Astrocyte (in vitro differentiated cells and primary cell): ENCODE results near the gene KLK4. TPM values are rescaled to one million over a fixed set of nuclear protein-coding genes. Genes with fewer than 3 reads are reported as not detected.

Experiments used
- DNase-seq: peaks from one replicate; pipeline ENCODE4 v3.0.0-alpha.2; 2010; ENCODE audit warnings: low read depth
- FAIRE-seq: peaks from 2 replicates; lab custom pipeline; 2011; peaks lifted over from hg19 to GRCh38; lab: Jason Lieb, UNC
- H2AFZ ChIP-seq: 2 replicates; pipeline ENCODE4 v1.6.0; 2012; ENCODE audit warnings: low read depth, low read length, inconsistent platforms
- H3K27ac ChIP-seq: 2 replicates; pipeline ENCODE4 v1.5.1; 2011; ENCODE audit warnings: low read depth, low read length, inconsistent platforms
- H3K27me3 ChIP-seq: 2 replicates; pipeline ENCODE4 v1.6.0; 2011; ENCODE audit warnings: low read length, inconsistent platforms; ENCODE audit not compliant: insufficient read depth
- H3K36me3 ChIP-seq: 2 replicates; pipeline ENCODE4 v1.5.1; 2011; ENCODE audit warnings: low read length, inconsistent platforms; ENCODE audit not compliant: insufficient read depth
- H3K4me1 ChIP-seq: 2 replicates; pipeline ENCODE4 v1.5.1; 2011; ENCODE audit warnings: low read length, inconsistent platforms; ENCODE audit not compliant: insufficient read depth
- H3K4me2 ChIP-seq: 2 replicates; pipeline ENCODE4 v1.6.0; 2012; ENCODE audit warnings: low read length, inconsistent platforms
- H3K4me3 ChIP-seq: 2 replicates; pipeline ENCODE4 v1.5.1; 2011; ENCODE audit warnings: low read depth, mild to moderate bottlenecking, low read length, inconsistent platforms; ENCODE audit not compliant: insufficient read depth
- H3K79me2 ChIP-seq: 2 replicates; pipeline ENCODE4 v1.6.0; 2012; ENCODE audit warnings: mild to moderate bottlenecking, low read length, inconsistent platforms; ENCODE audit not compliant: insufficient read depth
- H3K9ac ChIP-seq: 2 replicates; pipeline ENCODE4 v1.6.0; 2012; ENCODE audit warnings: mild to moderate bottlenecking, low read length, inconsistent platforms
- H3K9me3 ChIP-seq: 2 replicates; pipeline ENCODE4 v1.5.1; 2012; ENCODE audit warnings: low read depth, mild to moderate bottlenecking, low read length, inconsistent platforms; ENCODE audit not compliant: insufficient read depth
- H4K20me1 ChIP-seq: 2 replicates; pipeline ENCODE4 v1.6.0; 2012; ENCODE audit warnings: low read length, inconsistent platforms; ENCODE audit not compliant: insufficient read depth
- H3K27ac Mint-ChIP-seq: one replicate; pipeline ENCODE4 v1.8.0; 2021; ENCODE audit warnings: mild to moderate bottlenecking, mixed read lengths; ENCODE audit not compliant: unreplicated experiment
- H3K27me3 Mint-ChIP-seq: one replicate; pipeline ENCODE4 v1.8.0; 2021; ENCODE audit warnings: low read depth, mixed read lengths; ENCODE audit not compliant: unreplicated experiment
- H3K36me3 Mint-ChIP-seq: one replicate; pipeline ENCODE4 v1.8.0; 2021; ENCODE audit warnings: low read depth, mixed read lengths; ENCODE audit not compliant: unreplicated experiment
- H3K4me1 Mint-ChIP-seq: one replicate; pipeline ENCODE4 v1.8.0; 2021; ENCODE audit warnings: low read depth, mixed read lengths; ENCODE audit not compliant: unreplicated experiment
- H3K4me3 Mint-ChIP-seq: one replicate; pipeline ENCODE4 v1.8.0; 2021; ENCODE audit warnings: mild to moderate bottlenecking, moderate library complexity, mixed read lengths; ENCODE audit not compliant: unreplicated experiment
- H3K9me3 Mint-ChIP-seq: one replicate; pipeline ENCODE4 v1.8.0; 2021; ENCODE audit warnings: mild to moderate bottlenecking, mixed read lengths; ENCODE audit not compliant: unreplicated experiment
- CTCF ChIP-seq: IDR thresholded peaks from 2 replicates; pipeline ENCODE4 v1.5.1; 2011; ENCODE audit warnings: low read depth, mild to moderate bottlenecking, inconsistent platforms, low read length, moderate library complexity; ENCODE audit not compliant: insufficient read depth
- EZH2 ChIP-seq: IDR thresholded peaks from 2 replicates; pipeline ENCODE4 v1.6.1; 2012; ENCODE audit warnings: mild to moderate bottlenecking, low read length, inconsistent platforms; ENCODE audit not compliant: insufficient read depth
- total RNA-seq: library from RNA; stranded (reverse); gene quantifications from 2 replicates; pipeline ENCODE4 v1.2.1, GENCODE V29; 2021

Gene KLK4
- total RNA-seq, 1 donor from 2014 or later = not detected

- Histone ChIP-seq H2AFZ (no peak overlapping the region), H3K36me3 (no peaks in the 10 kb centered on the region), H3K4me3 (no peak overlapping the region), H3K9ac (no peak overlapping the region), H3K9me3 (no peaks in the 10 kb centered on the region), H3K4me1 (no peaks in the 10 kb centered on the region), H3K4me2 (no peak overlapping the region), H3K27ac (no peak overlapping the region), H4K20me1 (no peaks in the 10 kb centered on the region), H3K79me2 (no peaks in the 10 kb centered on the region), H3K27me3 (no peaks in the 10 kb centered on the region)
- no peak overlapping the region for H3K4me3 Mint-ChIP-seq
- H3K9me3 Mint-ChIP-seq = peaks cover 2% of the 10 kb centered on the region
- peaks cover 42% of the 10 kb centered on the region for H3K27me3 Mint-ChIP-seq
- FAIRE-seq (no peak), DNase-seq (no peak)
- H3K27ac Mint-ChIP-seq = no peak overlapping the region
- TF ChIP-seq CTCF = no peak
- no peak for TF ChIP-seq EZH2
- no peaks in the 10 kb centered on the region for H3K4me1 Mint-ChIP-seq
- no peaks in the 10 kb centered on the region for H3K36me3 Mint-ChIP-seq
These were observed 21.5 kb upstream of the KLK4 start for GRCh38 chr19:50932690-50933083.

- Histone ChIP-seq H3K4me3 (no peak overlapping the region), H3K27ac (no peak overlapping the region), H3K9me3 (no peaks in the 10 kb centered on the region), H4K20me1 (no peaks in the 10 kb centered on the region), H3K36me3 (no peaks in the 10 kb centered on the region), H3K4me1 (no peaks in the 10 kb centered on the region), H3K4me2 (no peak overlapping the region), H2AFZ (no peak overlapping the region), H3K79me2 (no peaks in the 10 kb centered on the region), H3K27me3 (no peaks in the 10 kb centered on the region), H3K9ac (no peak overlapping the region)
- Mint-ChIP-seq H3K9me3 (peaks cover 2% of the 10 kb centered on the region), H3K27ac (no peak overlapping the region), H3K27me3 (peaks cover 40% of the 10 kb centered on the region), H3K4me3 (no peak overlapping the region), H3K36me3 (no peaks in the 10 kb centered on the region), H3K4me1 (no peaks in the 10 kb centered on the region)
- no peak for FAIRE-seq
- TF ChIP-seq CTCF (no peak), EZH2 (no peak)
- no peak for DNase-seq
These were observed 21.0 kb upstream of the KLK4 start for GRCh38 chr19:50932018-50932689.

DNA sequence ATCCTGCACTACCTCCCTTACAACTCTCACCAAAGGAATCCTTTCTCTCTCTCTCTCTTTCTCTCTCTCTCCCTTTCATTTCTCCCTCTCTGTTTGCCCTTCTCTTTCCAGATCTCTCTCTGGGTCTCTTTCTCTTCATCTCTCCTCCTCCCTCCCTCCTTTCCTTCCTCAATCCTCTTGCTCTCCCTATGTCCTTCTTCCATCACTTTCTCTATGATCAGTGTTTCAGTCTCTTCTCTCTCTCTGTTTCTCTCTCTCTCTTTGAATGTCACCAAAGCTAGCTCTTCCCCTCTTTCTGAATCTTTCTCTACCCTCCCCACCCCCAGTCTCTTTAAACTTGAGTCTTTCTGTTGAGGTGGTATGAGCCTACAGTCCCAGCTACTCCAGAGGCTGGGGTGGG is 19.8 kb upstream of the KLK4 start:
- H3K27ac ChIP-seq = no peak overlapping the region
- peaks cover 35% of the 10 kb centered on the region for H3K27me3 Mint-ChIP-seq
- H3K36me3 ChIP-seq = no peaks in the 10 kb centered on the region
- no peaks in the 10 kb centered on the region for H3K4me1 ChIP-seq
- FAIRE-seq = no peak
- no peak for DNase-seq
- H3K36me3 Mint-ChIP-seq = no peaks in the 10 kb centered on the region
- no peak for TF ChIP-seq CTCF
- TF ChIP-seq EZH2 = no peak
- no peaks in the 10 kb centered on the region for H3K27me3 ChIP-seq
- no peak overlapping the region for H3K4me2 ChIP-seq
- H3K4me3 ChIP-seq = no peak overlapping the region
- no peak overlapping the region for H3K4me3 Mint-ChIP-seq
- H3K9me3 Mint-ChIP-seq = peaks cover 2% of the 10 kb centered on the region
- no peaks in the 10 kb centered on the region for H3K4me1 Mint-ChIP-seq
- no peak overlapping the region for H3K27ac Mint-ChIP-seq
- H3K79me2 ChIP-seq = no peaks in the 10 kb centered on the region
- no peaks in the 10 kb centered on the region for H4K20me1 ChIP-seq
- no peak overlapping the region for H3K9ac ChIP-seq
- H3K9me3 ChIP-seq = no peaks in the 10 kb centered on the region
- no peak overlapping the region for H2AFZ ChIP-seq
